ENCODE results near the gene GPSM1. TPM values are rescaled to one million over a fixed set of nuclear protein-coding genes. Genes with fewer than 3 reads are reported as not detected.

GPSM1 gene
- total and polyA plus RNA-seq, 2 experiments from 2014 or later: 25.5 to 30.0 TPM

DNA sequence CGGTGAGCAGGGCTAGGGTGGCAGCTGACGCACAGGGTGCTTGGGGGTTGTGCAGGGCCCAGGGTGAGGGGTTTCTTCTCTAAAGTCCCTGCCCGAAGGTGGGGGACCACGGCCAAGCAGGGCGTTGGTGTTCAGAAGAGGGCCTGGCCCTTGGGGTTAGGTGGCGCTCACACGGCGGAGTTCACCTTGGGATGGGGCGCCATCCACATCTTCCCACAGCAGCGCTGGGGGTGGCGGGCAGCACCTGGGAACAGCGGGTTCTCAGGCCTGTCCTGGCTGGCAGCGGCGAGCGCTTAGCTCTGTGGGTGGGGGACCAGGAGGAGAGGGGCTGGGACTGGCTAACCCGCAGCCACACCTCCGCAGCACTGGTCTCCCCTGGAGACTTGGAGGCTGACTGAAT lies 6.1 kb downstream of the GPSM1 start:
- no peaks in the 10 kb centered on the region for H3K9me3 ChIP-seq (ENCODE audit: low read depth)
- no peak overlapping the region for H3K4me2 ChIP-seq
- H3K27me3 ChIP-seq: no peaks in the 10 kb centered on the region
- H3K27ac ChIP-seq: no peak overlapping the region
- H3K4me1 ChIP-seq (ENCODE audit: insufficient read depth): peaks cover 10% of the 10 kb centered on the region
- DNase-seq (ENCODE audit: low spot score): no peak
- TF ChIP-seq EZH2phosphoT487 (IDR thresholded peaks at IDR 0.05; ENCODE audit: low read depth, severe bottlenecking, unreplicated experiment) (no peak), EZH2 (IDR thresholded peaks at IDR 0.05; ENCODE audit: borderline replicate concordance) (no peak)
- TF ChIP-seq, protein P1, sequence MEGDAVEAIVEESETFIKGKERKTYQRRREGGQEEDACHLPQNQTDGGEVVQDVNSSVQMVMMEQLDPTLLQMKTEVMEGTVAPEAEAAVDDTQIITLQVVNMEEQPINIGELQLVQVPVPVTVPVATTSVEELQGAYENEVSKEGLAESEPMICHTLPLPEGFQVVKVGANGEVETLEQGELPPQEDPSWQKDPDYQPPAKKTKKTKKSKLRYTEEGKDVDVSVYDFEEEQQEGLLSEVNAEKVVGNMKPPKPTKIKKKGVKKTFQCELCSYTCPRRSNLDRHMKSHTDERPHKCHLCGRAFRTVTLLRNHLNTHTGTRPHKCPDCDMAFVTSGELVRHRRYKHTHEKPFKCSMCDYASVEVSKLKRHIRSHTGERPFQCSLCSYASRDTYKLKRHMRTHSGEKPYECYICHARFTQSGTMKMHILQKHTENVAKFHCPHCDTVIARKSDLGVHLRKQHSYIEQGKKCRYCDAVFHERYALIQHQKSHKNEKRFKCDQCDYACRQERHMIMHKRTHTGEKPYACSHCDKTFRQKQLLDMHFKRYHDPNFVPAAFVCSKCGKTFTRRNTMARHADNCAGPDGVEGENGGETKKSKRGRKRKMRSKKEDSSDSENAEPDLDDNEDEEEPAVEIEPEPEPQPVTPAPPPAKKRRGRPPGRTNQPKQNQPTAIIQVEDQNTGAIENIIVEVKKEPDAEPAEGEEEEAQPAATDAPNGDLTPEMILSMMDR (IDR thresholded peaks at IDR 0.05; ENCODE audit: poor library complexity): no peak
- H3K36me3 ChIP-seq (replicated peaks; ENCODE audit: insufficient read depth, low read depth): no peaks in the 10 kb centered on the region
- H3K4me3 ChIP-seq: no peak overlapping the region
- H3K9me2 ChIP-seq (replicated peaks; ENCODE audit: insufficient read depth): no peaks in the 10 kb centered on the region
- peaks cover 46% of the 10 kb centered on the region for H3K79me2 ChIP-seq
- H4K20me1 ChIP-seq (ENCODE audit: insufficient read depth, poor library complexity, severe bottlenecking): peaks cover 34% of the 10 kb centered on the region
- WGBS (ENCODE audit: low lambda C conversion rate, missing lambda C conversion rate): 95% methylated on average over 13 of the region's 17 CpGs
- no peak overlapping the region for H2AFZ ChIP-seq

DNA sequence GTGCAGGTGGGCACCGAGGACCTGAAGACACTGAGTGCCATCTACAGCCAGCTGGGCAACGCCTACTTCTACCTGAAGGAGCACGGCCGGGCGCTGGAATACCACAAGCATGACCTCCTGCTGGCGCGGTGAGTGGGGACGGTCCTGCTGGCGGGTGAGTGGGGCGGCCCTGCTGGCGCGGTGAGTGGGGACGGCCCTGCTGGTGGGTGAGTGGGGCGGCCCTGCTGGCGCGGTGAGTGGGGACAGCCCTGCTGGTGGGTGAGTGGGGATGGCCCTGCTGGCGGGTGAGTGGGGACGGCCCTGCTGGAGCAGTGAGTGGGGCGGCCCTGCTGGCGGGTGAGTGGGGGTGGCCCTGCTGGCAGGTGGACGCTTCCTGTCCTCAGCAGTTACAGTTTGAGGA lies 7.2 kb downstream of the GPSM1 start:
- Histone ChIP-seq H3K27me3 (no peaks in the 10 kb centered on the region), H3K4me1 (ENCODE audit: insufficient read depth) (no peaks in the 10 kb centered on the region), H4K20me1 (ENCODE audit: insufficient read depth, poor library complexity, severe bottlenecking) (peaks cover 24% of the 10 kb centered on the region), H2AFZ (no peak overlapping the region), H3K9me3 (ENCODE audit: low read depth) (no peaks in the 10 kb centered on the region), H3K4me2 (no peak overlapping the region), H3K4me3 (no peak overlapping the region), H3K9me2 (replicated peaks; ENCODE audit: insufficient read depth) (no peaks in the 10 kb centered on the region), H3K79me2 (peaks cover 35% of the 10 kb centered on the region), H3K36me3 (replicated peaks; ENCODE audit: insufficient read depth, low read depth) (no peaks in the 10 kb centered on the region), H3K27ac (no peak overlapping the region)
- WGBS (ENCODE audit: low lambda C conversion rate, missing lambda C conversion rate): 95% methylated on average over 16 of the region's 21 CpGs
- DNase-seq (ENCODE audit: low spot score): no peak
- TF ChIP-seq EZH2phosphoT487 (IDR thresholded peaks at IDR 0.05; ENCODE audit: low read depth, severe bottlenecking, unreplicated experiment): no peak
- no peak for TF ChIP-seq EZH2 (IDR thresholded peaks at IDR 0.05; ENCODE audit: borderline replicate concordance)
- TF ChIP-seq, protein P1 (IDR thresholded peaks at IDR 0.05; ENCODE audit: poor library complexity): no peak

DNA sequence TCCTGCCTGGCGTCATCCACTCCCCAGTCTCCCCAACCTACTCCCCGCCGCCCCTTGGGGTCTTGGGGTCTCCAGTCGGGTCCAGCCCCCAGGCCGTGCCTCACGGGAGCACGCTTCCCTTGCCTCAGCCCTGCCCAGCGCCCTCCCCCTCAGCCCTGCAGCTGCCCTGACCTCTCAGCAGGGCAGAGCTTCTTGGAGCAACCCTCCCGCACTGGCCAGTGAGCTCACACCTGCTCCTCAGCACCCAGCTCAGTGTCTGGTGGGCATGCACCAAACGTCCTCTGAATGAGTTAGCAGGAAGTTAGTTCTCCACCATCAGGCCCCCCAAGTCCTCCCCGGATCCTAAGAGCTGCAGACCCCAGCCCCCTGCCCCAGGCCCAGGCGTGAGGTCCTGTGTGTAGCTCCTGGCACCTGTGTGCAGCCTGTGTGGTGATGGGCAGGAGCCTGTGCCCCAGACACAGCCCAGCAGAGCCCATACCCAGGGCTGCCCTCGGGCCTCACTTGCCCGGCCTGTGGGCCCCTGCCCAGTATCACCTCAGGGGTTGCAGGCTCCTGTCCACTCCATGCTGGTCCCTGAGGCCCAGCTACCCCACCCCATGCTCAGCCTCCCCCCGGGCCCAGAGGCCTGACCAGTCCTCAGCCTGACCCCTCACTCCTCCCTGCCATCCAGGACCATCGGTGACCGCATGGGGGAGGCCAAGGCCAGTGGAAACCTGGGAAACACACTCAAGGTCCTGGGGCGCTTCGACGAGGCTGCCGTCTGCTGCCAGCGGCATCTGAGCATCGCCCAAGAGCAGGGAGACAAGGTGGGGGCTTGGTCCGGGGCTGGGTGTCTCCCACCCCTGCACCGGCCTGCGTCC lies 8.2 kb downstream of the GPSM1 start:
- no peak overlapping the region for H3K4me3 ChIP-seq
- no peaks in the 10 kb centered on the region for H3K9me2 ChIP-seq (replicated peaks; ENCODE audit: insufficient read depth)
- H3K27ac ChIP-seq: no peak overlapping the region
- TF ChIP-seq EZH2 (IDR thresholded peaks at IDR 0.05; ENCODE audit: borderline replicate concordance) (no peak), EZH2phosphoT487 (IDR thresholded peaks at IDR 0.05; ENCODE audit: low read depth, severe bottlenecking, unreplicated experiment) (no peak)
- TF ChIP-seq, protein P1 (IDR thresholded peaks at IDR 0.05; ENCODE audit: poor library complexity): no peak
- no peak overlapping the region for H2AFZ ChIP-seq
- H3K27me3 ChIP-seq: no peaks in the 10 kb centered on the region
- H3K36me3 ChIP-seq (replicated peaks; ENCODE audit: insufficient read depth, low read depth): no peaks in the 10 kb centered on the region
- DNase-seq (ENCODE audit: low spot score): no peak
- peaks cover 25% of the 10 kb centered on the region for H3K79me2 ChIP-seq
- H3K9me3 ChIP-seq (ENCODE audit: low read depth): no peaks in the 10 kb centered on the region
- peaks cover 18% of the 10 kb centered on the region for H4K20me1 ChIP-seq (ENCODE audit: insufficient read depth, poor library complexity, severe bottlenecking)
- WGBS (ENCODE audit: low lambda C conversion rate, missing lambda C conversion rate): 95% methylated on average over 18 of the region's 26 CpGs
- H3K4me2 ChIP-seq: no peak overlapping the region
- H3K4me1 ChIP-seq (ENCODE audit: insufficient read depth): no peaks in the 10 kb centered on the region
